Stimulated activated CD4-positive, alpha-beta T cell treated with anti-CD3 and anti-CD28 coated beads, Interleukin-1b, Interleukin-23, amount 100 ng/mL, for 4 hours (primary cell): ENCODE results near the gene PTPRT.

Experiments
- DNase-seq, 2 donors: peaks; one replicate each; pipeline ENCODE4 v3.0.0-alpha.2; 2020; ENCODE audit warnings: low read depth in 2 of 2

Gene PTPRT

GRCh38 chr20:43119720-43120119 lies 70.0 kb downstream of the PTPRT start:
- DNase-seq, result no peak

- DNase-seq, result no peak
Observed at GRCh38 chr20:43102394-43102793, 87.3 kb downstream of the PTPRT start.

DNA sequence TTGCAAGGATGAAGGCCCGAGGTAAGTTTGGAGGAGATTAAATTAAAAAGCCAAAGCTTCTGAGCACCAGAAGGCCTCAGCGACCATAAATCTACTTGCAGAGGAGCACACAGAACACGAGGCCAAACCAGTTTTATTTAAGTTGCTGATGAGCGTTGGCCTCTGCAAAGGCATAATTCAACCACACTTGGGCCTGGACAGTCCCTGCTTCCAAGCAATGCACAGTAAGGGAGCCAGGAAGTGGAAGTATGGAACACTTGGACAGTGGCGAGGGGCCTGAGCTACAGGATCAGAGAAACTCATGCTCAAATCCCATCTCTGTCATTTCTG lies 92.8 kb downstream of the PTPRT start:
- no peak for DNase-seq

DNA sequence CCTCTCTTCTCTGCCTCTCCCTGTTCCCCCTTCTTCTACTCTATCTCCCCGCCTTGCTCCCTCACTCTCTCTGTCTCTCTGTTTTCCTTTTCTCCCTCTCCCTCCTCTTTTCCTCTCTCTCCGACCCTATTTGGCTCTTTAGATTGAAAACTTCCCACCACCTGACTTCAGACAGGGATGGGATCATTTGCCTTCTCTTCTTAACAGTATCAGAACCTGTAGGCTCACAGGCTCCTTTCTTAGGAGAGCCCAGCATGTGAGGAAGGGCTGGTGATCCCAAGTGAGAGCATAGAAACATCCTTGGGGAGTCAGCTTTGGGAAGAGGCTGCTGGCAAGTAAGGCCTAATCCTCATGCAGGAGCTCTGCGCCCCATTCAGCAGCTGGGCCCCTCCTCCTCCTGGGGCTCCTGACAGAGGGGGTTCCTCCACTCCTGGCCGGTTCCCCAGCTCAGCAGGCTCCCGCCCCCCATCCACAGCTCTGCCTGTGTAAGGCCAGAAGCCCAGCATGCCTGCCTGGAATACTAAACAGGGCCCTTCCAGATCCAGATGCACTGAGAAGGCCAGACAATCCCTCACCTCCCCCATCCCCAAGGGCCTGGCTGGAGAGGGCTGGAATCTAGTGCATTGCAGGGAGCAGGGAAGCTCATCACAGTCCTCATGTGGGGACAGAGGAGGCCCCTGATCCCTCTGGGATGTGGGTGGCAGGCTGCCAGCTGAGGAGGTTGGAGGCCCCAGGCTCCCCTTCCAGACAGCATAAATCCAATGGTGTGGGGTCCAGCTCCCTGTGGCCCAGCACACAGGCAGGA lies 93.4 kb downstream of the PTPRT start:
- DNase-seq, result no peak

GRCh38 chr20:43095034-43095433 lies 94.7 kb downstream of the PTPRT start:
- no peak for DNase-seq

GRCh38 chr20:43092386-43093088 lies 97.2 kb downstream of the PTPRT start:
- no peak for DNase-seq

- DNase-seq, result no peak
Observed at GRCh38 chr20:43068482-43068881, 121.2 kb downstream of the PTPRT start.

- no peak for DNase-seq
Observed at GRCh38 chr20:43066125-43066524, 123.6 kb downstream of the PTPRT start.

DNA sequence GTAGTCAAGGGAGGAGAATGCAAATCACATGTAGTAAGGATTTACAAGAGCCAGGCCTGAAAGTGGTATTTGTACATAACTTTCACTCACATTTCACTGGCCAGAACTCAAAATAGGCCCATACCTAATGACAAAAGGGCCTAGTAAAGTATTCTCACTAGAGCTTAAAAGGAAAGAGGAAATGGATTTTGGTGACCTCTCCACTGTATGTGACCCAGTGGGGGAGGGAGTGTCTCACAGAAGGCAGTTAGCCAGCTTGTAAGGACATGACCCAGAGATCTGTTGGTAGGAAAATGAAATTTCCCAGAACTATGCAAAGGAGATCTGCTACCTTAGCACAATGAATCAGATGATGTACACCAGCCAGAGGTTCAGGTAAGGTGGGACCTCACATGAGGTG lies 124.4 kb downstream of the PTPRT start:
- no peak for DNase-seq

GRCh38 chr20:43058077-43058476 lies 131.6 kb downstream of the PTPRT start:
- no peak for DNase-seq

DNA sequence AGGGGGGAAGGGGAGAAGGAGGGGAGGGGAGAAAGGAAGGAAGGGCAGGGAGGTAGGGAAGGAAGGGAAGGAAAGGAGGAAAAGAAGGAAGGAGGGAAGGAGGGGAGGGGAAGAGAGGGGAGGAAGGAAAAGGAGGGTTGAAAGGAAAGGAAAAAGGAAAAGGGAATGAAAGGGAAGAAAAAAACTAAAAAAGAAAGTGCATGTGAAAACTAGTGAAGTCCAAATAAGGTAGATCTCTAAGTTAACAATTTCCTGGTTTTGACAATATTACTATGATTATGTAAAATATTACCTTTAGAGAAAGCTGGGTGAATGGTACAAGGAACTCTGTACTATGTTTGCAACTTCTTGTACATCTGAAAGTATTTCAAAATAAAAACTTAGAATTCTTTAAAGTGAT lies 132.4 kb downstream of the PTPRT start:
- DNase-seq, result no peak

DNA sequence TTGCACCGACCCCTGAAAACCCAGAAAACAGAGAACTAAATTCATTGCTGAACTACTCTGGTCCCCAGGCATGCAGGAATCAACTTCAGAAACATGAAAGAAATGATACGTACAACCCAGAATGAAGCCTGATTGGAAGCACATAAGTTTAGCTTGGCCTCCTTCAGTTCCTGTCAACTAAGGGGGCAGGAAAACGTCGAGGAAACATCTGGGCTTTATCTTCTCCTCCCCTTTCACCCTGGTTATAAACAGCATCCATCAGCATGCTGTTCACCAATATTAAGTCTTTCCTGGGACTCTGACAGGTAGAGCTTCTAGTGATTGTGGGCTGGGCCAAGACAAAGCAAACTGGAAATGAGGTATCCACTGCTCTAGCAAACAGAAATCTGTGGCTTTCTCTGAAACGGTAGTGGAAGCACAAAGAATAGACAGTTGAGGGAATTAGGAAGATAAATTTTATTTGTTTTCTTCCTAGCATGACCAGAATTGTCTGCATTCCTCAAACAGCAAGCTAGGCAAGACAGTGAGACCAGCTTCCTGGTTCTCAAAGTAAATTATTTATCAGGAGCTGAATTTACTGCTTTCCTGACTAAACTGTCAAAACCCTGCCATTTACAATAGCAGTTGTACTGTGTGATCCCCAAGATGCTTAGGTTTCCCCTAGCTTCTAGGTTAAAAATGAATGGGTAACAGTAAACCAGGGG lies 134.4 kb downstream of the PTPRT start:
- no peak for DNase-seq

DNA sequence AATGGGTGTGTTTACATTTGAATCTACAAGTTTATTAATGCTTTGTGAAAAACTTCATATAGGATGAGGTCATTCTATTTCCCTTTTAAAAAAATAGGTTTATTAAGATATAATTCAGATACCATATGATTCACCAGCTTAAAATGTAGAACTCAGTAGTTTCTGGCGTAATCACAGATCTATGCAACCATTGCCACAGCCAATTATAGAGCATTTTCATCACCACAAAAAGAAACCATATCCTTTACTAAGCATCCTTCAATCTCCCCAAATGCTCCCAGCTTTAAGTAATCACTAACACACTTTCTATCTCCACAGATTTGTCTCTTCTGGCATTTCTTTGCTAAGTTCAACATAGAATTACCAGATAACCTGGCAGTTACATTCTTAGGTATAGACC lies 137.2 kb downstream of the PTPRT start:
- no peak for DNase-seq

DNA sequence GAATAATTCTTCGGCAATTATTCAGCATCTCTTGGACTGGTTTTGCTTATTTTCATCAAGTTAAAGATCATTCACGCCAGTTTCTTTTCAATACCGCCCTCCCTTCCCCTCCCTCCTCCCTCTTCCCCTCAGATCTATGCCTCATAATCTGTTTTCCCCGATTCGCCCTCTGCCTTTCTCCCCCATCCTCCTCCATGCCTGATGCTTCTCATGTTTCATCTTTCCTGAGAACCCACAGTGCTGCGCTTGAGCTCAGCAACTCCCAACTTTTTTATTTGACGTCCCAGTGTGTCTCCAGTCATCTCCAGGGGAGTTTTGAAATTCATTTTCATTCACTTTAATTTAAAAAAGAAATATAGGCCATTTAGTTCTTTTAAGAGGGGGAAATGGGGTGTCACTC lies 142.7 kb downstream of the PTPRT start:
- DNase-seq, result no peak

DNA sequence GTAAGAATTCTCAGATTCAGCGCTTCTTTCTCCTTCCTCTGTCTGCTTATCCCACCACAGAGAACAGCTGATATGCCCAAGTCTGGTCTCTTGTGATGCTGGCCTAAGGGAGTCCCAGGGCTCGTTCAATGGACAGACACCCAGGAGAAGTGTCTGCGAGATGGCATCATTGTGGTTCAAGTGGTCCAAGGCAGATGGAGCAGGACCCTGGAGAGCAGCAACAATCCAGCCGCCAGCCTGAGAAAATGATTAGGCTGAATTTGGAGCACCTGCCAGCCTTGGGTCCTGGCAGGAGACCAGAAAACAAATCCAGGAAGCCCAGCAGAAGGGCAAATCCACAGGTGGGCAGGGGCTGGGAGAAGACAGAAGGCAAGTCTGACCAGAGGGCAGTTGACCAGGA lies 145.8 kb downstream of the PTPRT start:
- DNase-seq, result no peak

- no peak for DNase-seq
Observed at GRCh38 chr20:43040427-43040826, 149.3 kb downstream of the PTPRT start.

DNA sequence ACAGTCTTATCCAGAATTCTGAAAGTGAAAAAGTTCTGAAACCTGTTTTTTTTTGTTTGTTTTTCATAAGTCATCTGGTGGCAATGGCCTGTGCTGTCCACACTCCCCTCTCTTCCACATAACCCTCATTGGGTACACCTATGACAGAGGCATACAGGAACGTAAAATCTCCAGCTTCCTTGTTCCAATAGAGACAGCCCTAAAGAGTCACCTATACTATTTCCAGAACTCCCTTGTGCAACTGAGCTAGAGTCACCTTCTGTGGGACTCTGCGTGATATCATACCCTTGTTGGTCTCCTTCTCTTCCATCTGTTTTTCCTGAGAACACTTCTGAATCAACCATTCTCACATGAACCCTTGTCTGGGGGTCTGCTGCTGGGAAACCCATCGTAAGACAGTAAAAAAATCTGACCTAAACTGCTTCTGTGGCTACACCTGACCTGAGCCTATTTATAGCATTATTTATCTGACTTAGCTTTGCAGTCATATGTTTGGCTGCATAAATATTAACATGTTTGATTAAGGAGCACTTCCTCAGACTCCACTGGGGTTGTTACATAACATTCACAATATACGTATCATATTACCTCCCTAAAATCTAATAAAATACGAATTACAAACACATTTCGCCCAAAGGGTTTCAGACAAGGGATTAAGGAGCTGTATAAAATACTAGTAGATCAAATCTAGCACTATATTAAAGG lies 151.9 kb downstream of the PTPRT start:
- DNase-seq, result no peak

GRCh38 chr20:43034981-43035724 lies 154.6 kb downstream of the PTPRT start:
- DNase-seq, result no peak

GRCh38 chr20:43032459-43032858 lies 157.2 kb downstream of the PTPRT start:
- no peak for DNase-seq

DNA sequence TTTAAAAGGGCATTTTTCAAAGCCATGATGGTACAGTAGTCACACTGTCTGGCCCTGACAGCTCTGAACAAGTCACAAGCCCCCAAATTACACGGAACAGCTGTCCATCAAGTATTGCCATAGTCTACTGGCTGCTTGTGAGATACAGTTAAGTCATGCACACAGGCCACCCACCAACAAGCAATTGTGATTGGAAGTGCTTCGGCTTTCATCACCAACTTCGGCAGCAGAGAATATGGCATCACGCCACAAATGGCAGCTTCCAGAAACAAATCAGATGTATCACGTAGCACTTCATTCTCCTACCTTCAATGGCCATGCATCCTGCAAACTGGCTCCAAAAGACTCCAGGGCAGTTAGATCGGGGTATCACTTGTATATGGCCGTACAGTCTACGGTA lies 160.5 kb downstream of the PTPRT start:
- no peak for DNase-seq

DNA sequence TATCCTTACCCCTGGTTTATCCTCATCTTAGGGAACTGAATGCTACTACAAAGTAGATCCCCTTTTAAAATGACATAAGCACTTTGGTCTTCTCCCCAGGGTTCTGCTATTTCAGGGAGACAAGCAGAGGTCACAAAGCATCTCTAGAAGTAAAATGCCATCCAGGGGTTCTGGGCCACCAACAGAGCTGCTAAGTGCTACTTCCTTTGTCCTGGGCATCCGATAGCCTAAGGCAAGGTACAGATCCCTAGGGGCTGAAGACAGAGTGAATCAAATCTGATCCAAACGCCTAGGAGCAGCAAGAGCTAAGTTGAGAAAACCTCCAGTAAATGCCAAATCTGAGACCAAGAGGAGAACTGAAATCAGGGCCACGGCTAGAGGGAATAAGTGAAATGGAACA lies 161.2 kb downstream of the PTPRT start:
- no peak for DNase-seq

DNA sequence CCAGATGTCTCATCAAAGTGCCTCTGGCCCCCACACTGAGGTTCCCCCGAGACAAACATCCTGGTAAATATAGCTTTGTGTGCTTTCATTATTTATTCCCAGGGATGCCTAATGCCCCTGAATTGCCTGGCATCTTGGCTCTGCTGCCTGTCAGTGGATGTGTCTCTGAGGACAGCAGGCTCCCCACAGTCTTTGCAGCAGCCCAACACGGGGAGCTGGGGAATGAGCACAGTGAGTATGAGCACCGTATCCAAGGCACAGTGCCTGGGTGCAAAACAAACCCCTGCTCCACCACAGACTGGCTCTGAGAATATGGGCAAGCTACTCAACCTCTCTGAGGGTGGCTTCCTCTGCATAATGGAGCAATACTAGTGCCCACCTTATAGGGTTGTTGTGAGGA lies 165.9 kb downstream of the PTPRT start:
- no peak for DNase-seq
